RWPE1 (cell line): ENCODE data around the gene TRERF1.

ENCODE experiments used
- CTCF ChIA-PET: fragments of 350-600 bp; sonication (Branson Sonifier 250); formaldehyde crosslinking; extraction: SDS; loops from one replicate; lab custom pipeline; 2021; lab: Yijun Ruan, JAX
- POLR2A ChIA-PET: fragments of 400-600 bp; formaldehyde crosslinking; extraction: SDS; loops from one replicate; lab custom pipeline; 2020; ENCODE audit warnings: antibody characterized with exemption; ENCODE audit not compliant: low non-redundant PET; lab: Yijun Ruan, JAX
- DNase-seq: peaks from one replicate; pipeline ENCODE4 v3.0.0; 2012; ENCODE audit warnings: low spot score
- H3K27ac ChIP-seq: fragments of 450-650 bp; 2 replicates; pipeline ENCODE4 v1.5.1; 2017
- TF ChIP-seq, protein P1 (sequence below): fragments of 450-650 bp; conservative IDR thresholded peaks from 2 replicates; pipeline ENCODE4 v1.5.1; 2017; ENCODE audit warnings: low read depth, mild to moderate bottlenecking

Gene TRERF1

DNA sequence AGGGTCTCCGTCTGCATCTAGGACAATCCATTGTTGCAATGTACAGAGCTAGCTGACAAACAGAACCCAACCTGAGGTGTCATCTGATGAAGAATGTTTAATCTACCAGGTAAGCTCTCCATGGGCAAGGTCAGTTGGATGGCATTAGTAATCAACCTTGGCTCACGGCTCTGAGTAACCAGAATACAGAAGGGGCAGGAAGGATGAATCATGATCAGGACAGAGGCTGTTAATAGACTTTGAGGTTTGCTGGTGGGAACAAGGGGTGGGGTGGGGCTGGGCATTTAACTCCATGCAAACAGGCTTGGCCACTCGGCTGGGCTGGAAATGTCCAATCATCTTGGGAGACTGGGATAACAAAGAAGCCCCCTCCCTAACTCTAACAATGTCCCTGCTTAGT is 157.0 kb downstream of the TRERF1 start:
- TF ChIP-seq, protein P1, sequence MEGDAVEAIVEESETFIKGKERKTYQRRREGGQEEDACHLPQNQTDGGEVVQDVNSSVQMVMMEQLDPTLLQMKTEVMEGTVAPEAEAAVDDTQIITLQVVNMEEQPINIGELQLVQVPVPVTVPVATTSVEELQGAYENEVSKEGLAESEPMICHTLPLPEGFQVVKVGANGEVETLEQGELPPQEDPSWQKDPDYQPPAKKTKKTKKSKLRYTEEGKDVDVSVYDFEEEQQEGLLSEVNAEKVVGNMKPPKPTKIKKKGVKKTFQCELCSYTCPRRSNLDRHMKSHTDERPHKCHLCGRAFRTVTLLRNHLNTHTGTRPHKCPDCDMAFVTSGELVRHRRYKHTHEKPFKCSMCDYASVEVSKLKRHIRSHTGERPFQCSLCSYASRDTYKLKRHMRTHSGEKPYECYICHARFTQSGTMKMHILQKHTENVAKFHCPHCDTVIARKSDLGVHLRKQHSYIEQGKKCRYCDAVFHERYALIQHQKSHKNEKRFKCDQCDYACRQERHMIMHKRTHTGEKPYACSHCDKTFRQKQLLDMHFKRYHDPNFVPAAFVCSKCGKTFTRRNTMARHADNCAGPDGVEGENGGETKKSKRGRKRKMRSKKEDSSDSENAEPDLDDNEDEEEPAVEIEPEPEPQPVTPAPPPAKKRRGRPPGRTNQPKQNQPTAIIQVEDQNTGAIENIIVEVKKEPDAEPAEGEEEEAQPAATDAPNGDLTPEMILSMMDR = no peak
- ChIA-PET POLR2A (interaction anchor here (0.5 kb wide), 1 partner anchor 169 kb away, joined by 3 read pairs; no protein-coding TSS in a partner anchor), CTCF (interaction anchor here (0.6 to 1.4 kb wide), 3 partner anchors 16 to 253 kb away, joined by 3 to 5 read pairs (median 3); no protein-coding TSS in a partner anchor)
- H3K27ac ChIP-seq = peak overlapping the region; percentile 83
- peak; percentile 94 for DNase-seq

DNA sequence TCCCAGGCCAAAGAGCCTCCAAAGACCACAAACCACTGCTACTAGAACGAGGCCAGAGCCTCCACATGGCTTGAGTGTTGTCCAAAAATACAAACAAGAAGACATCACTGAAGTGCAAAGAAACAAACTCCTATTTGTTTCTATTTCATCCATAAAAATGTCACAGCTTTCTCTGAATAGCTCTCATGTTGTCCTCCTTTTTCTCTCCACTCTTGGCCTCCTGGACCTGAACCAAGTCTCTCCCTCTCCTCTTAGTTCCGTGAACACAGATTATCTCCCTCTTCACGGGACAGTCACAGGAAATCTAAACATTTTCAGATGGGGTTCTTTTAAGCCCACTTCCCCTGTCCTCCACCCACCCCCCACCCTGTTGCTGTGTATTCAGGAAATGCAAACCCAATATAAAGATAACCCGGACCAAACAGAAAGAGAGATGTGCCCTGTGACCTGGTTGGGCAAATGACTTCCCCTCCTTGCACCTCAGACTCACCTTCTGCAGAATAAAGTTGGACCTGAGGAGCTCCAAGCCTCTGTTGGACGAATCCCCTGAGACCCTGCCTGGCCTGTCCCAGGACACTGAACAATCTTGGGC is 158.2 kb downstream of the TRERF1 start:
- TF ChIP-seq, protein P1 = no peak
- ChIA-PET CTCF (no interaction called here), POLR2A (no interaction called here)
- peak overlapping the region; percentile 83 for H3K27ac ChIP-seq
- no peak for DNase-seq

DNA sequence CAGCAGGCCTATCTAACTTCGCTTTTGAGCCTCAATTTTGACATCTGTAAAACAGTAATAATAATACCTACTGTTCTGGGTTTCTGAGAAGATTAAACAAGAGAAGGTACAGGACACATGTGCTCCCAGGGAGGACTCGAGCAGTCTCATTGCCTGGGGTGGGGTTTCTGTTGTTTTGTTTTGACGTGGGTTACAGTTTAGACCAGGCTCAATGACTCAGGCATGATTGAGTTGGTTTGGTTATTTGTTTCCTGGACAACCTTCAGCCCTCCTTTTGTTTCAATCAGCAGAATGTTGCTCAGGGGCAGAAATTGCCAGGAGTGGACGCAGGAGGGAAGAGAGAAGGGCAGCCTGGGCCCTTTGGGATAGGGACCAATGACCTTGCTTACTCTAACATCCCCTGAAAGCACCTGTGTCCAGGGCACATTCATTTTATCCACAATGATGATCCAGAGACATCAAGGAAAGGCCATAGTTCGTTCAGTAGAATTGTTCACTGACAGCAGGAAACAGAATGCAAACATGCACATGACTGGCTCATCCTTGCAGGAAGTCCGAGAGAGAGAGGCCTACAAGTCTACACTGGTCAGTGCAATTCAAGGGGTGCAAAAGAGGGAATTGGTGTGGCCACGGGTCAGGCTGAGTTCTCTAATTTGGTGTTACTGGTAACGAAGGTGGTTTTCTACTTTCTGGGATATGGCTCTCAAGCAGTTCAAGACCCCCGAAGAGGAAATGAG is 159.6 kb downstream of the TRERF1 start:
- TF ChIP-seq, protein P1 = no peak
- ChIA-PET CTCF (interaction anchor here (0.6 kb wide), 1 partner anchor 271 kb away, joined by 3 read pairs; no protein-coding TSS in a partner anchor), POLR2A (no interaction called here)
- peak; percentile 76 for DNase-seq
- H3K27ac ChIP-seq = peak overlapping the region; percentile 76

DNA sequence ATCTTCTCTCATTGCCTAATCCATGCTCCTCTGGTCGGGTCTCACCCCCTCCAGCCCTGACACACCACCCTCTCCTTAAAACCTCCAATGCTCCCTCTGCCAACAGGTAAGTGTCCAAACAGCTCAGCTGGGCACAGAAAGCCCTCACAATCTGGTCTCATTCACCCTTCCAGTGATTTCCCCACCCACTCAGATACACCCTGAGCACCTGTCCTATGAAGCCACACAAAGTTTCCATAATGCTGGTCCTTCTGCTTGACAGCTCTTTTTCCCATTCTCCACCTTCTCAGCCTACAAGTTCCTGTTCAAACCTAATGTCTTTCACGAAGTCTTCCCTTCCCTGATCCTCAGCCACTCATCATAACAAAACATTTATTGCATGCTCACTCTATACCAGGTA is 164.0 kb downstream of the TRERF1 start:
- peak overlapping the region; percentile 30; the same call in 1 of the 2 replicates for H3K27ac ChIP-seq
- no peak for DNase-seq
- CTCF ChIA-PET = no interaction called here
- POLR2A ChIA-PET = no interaction called here
- TF ChIP-seq, protein P1 = no peak

DNA sequence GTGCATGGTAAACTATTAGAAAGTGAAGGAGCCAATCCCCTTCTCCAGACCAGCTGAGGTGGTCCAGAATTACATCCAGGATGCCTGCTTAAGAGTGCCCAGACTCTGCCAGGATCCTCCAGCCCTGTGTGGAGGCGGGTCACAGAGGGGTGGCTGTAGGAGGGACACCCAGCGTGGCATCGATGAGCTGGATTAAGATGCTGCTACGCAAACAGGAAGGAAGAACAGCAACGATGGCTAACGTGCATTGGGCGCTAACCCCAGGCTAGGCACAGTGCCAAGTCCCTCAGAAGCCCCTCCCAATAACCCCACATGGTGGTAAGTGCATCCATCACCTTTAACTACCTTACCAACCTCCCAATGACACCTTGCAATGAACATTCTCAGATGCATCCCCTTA is 170.2 kb downstream of the TRERF1 start:
- peak overlapping the region; percentile 93 for H3K27ac ChIP-seq
- TF ChIP-seq, protein P1 = no peak
- DNase-seq = no peak
- POLR2A ChIA-PET = no interaction called here
- CTCF ChIA-PET = interaction anchor here (0.7 to 0.8 kb wide), 2 partner anchors 9 to 312 kb away, joined by 3 to 4 read pairs; no protein-coding TSS in a partner anchor

DNA sequence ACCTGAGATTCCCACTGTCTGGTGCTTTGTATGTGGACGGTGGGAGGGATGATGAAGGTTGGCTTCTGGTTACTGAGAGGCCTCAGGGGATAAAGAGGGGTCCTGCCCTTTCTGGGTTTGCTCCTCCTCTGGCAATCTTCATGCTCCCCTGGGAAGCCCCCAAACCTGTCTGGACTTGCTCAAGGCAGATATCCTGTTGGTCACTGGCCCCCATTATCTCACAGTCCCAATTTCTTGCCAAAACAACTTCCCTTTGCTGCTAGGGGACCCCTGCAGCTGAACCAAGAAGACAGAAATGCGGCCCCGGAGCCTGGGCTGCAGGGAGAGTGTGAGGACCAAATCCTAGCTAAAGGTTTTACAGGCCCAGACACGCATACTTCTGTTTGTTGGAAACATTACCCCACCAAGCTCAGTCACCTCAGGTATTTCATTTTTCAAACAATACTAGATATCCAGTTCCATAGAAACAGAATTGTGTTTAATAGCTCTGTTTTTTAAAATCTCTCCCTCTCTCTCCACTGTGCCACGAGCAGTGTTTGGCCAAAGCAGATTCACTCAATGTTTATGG is 170.7 kb downstream of the TRERF1 start:
- TF ChIP-seq, protein P1 = no peak
- DNase-seq = peak; percentile 80
- H3K27ac ChIP-seq = peak overlapping the region; percentile 93
- ChIA-PET POLR2A (no interaction called here), CTCF (interaction anchor here (0.7 to 0.8 kb wide), 2 partner anchors 9 to 311 kb away, joined by 3 to 4 read pairs; no protein-coding TSS in a partner anchor)
